DOHH2 (cell line): Measurements from ENCODE around the gene KPNA1.

Source experiments
- H3F3A ChIP-seq: fragments of 200-600 bp; sonication (generic), shearing (Covaris generic); 2 replicates; pipeline ENCODE4 v1.6.0; 2016; ENCODE audit warnings: antibody characterized with exemption, mild to moderate bottlenecking; ENCODE audit not compliant: control insufficient read depth, insufficient read depth
- H3K27ac ChIP-seq: fragments of 200-600 bp; sonication (generic); 2 replicates; pipeline ENCODE4 v1.5.1; 2014; ENCODE audit warnings: low read depth, mild to moderate bottlenecking, low read length, moderate library complexity
- H3K27me3 ChIP-seq: fragments of 200-600 bp; sonication (generic); 2 replicates; pipeline ENCODE4 v1.6.1; 2014; ENCODE audit warnings: mild to moderate bottlenecking, low read length, mixed read lengths; ENCODE audit not compliant: control insufficient read depth
- H3K36me3 ChIP-seq: fragments of 200-600 bp; sonication (generic); 2 replicates; pipeline ENCODE4 v1.6.1; 2014; ENCODE audit warnings: mild to moderate bottlenecking, low read length, moderate library complexity, mixed read lengths; ENCODE audit not compliant: control insufficient read depth
- H3K4me1 ChIP-seq: fragments of 200-600 bp; sonication (generic); 2 replicates; pipeline ENCODE4 v1.6.1; 2014; ENCODE audit warnings: mild to moderate bottlenecking, low read length, mixed read lengths; ENCODE audit not compliant: control insufficient read depth
- H3K4me2 ChIP-seq: fragments of 200-600 bp; sonication (generic); 2 replicates; pipeline ENCODE4 v1.6.0; 2014; ENCODE audit warnings: mild to moderate bottlenecking, low read length, moderate library complexity
- H3K4me3 ChIP-seq: fragments of 200-600 bp; sonication (generic); 2 replicates; pipeline ENCODE4 v1.5.1; 2014; ENCODE audit warnings: mild to moderate bottlenecking, low read length, mixed read lengths
- H3K79me2 ChIP-seq: fragments of 200-600 bp; sonication (generic); 2 replicates; pipeline ENCODE4 v1.6.1; 2014; ENCODE audit warnings: mild to moderate bottlenecking, low read length, mixed read lengths; ENCODE audit not compliant: control insufficient read depth
- H3K9me2 ChIP-seq: fragments of 200-600 bp; sonication (generic); replicated peaks from 2 replicates; pipeline ENCODE4 v1.6.1; 2014; ENCODE audit warnings: mild to moderate bottlenecking, low read length, mixed read lengths; ENCODE audit not compliant: control insufficient read depth
- H3K9me3 ChIP-seq: fragments of 200-600 bp; sonication (generic); 2 replicates; pipeline ENCODE4 v1.6.1; 2014; ENCODE audit warnings: antibody characterized with exemption, low read length, mixed read lengths; ENCODE audit not compliant: control insufficient read depth, insufficient read depth
- H4K20me1 ChIP-seq: fragments of 200-600 bp; sonication (generic); 2 replicates; pipeline ENCODE4 v1.6.0; 2014; ENCODE audit warnings: low read depth, mild to moderate bottlenecking, antibody characterized with exemption, low read length, moderate library complexity; ENCODE audit not compliant: control insufficient read depth, insufficient read depth
- EZH2phosphoT487 ChIP-seq: fragments of 200-600 bp; sonication (generic); IDR thresholded peaks from 2 replicates; pipeline ENCODE4 v1.6.1; 2017; ENCODE audit warnings: borderline replicate concordance, mild to moderate bottlenecking, antibody characterized with exemption, low read length, moderate library complexity, mixed read lengths
- TF ChIP-seq, protein P1 (sequence below): fragments of 200-600 bp; sonication (generic); IDR thresholded peaks from one replicate; pipeline ENCODE4 v1.5.1; 2014; ENCODE audit warnings: antibody characterized with exemption, mild to moderate bottlenecking, low read depth, low read length; ENCODE audit not compliant: poor library complexity, severe bottlenecking

The KPNA1 gene

DNA sequence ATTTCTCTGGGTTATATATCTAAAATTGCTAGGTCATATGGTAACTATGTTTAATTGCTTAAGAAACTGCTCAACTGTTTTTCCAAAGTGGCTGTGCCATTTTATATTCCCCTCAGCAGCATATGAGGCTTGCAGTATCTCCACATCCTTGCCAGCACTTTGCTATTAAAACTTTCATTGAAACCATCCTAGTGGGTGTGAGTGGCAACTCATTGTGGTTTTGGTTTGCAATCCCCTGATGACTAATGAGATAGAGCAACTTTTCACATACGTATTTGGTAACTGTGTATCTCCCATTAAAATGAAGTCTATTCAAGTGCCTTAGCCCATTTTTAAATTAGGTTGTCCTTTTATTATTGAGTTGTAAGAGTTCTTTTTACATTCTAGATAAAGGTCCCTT is 17.3 kb downstream of the KPNA1 start:
- Histone ChIP-seq H3K4me3 (no peak overlapping the region), H3K36me3 (peaks cover 47% of the 10 kb centered on the region), H3K79me2 (peaks cover 75% of the 10 kb centered on the region), H3F3A (no peaks in the 10 kb centered on the region; the same call in 1 of the 2 replicates), H3K4me1 (no peaks in the 10 kb centered on the region), H3K9me2 (no peaks in the 10 kb centered on the region), H3K27me3 (no peaks in the 10 kb centered on the region), H3K27ac (no peak overlapping the region), H4K20me1 (no peaks in the 10 kb centered on the region; the same call in none of the 2 replicates), H3K9me3 (no peaks in the 10 kb centered on the region), H3K4me2 (no peak overlapping the region)
- TF ChIP-seq, protein P1, sequence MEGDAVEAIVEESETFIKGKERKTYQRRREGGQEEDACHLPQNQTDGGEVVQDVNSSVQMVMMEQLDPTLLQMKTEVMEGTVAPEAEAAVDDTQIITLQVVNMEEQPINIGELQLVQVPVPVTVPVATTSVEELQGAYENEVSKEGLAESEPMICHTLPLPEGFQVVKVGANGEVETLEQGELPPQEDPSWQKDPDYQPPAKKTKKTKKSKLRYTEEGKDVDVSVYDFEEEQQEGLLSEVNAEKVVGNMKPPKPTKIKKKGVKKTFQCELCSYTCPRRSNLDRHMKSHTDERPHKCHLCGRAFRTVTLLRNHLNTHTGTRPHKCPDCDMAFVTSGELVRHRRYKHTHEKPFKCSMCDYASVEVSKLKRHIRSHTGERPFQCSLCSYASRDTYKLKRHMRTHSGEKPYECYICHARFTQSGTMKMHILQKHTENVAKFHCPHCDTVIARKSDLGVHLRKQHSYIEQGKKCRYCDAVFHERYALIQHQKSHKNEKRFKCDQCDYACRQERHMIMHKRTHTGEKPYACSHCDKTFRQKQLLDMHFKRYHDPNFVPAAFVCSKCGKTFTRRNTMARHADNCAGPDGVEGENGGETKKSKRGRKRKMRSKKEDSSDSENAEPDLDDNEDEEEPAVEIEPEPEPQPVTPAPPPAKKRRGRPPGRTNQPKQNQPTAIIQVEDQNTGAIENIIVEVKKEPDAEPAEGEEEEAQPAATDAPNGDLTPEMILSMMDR, result no peak
- TF ChIP-seq EZH2phosphoT487, result no peak

DNA sequence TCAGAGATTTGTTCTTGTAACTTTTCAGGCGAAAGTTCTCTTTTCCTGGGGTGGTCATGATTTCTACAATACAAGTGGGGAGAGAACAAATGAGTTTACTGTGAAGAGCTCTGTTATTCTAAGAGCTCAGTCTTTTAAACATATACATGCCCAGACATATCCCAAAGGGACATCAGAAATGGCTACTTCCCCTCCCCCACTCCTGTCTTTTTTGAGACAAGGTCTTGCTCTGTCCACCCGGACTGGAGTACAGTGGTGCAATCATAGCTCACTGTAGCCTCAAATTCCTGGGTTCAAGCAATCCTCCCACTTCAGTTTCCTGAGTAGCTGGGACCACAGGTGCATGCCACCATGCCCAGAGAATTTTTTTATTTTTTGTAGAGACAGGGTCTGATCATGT is 18.2 kb downstream of the KPNA1 start:
- no peaks in the 10 kb centered on the region; the same call in 1 of the 2 replicates for H3F3A ChIP-seq
- H3K36me3 ChIP-seq, result peaks cover 49% of the 10 kb centered on the region
- H3K4me2 ChIP-seq, result no peak overlapping the region
- no peaks in the 10 kb centered on the region; the same call in none of the 2 replicates for H4K20me1 ChIP-seq
- H3K4me1 ChIP-seq, result no peaks in the 10 kb centered on the region
- no peak overlapping the region for H3K4me3 ChIP-seq
- no peak overlapping the region for H3K27ac ChIP-seq
- no peaks in the 10 kb centered on the region for H3K9me3 ChIP-seq
- no peak for TF ChIP-seq EZH2phosphoT487
- TF ChIP-seq, protein P1, result no peak
- H3K27me3 ChIP-seq, result no peaks in the 10 kb centered on the region
- no peaks in the 10 kb centered on the region for H3K9me2 ChIP-seq
- H3K79me2 ChIP-seq, result peaks cover 66% of the 10 kb centered on the region

DNA sequence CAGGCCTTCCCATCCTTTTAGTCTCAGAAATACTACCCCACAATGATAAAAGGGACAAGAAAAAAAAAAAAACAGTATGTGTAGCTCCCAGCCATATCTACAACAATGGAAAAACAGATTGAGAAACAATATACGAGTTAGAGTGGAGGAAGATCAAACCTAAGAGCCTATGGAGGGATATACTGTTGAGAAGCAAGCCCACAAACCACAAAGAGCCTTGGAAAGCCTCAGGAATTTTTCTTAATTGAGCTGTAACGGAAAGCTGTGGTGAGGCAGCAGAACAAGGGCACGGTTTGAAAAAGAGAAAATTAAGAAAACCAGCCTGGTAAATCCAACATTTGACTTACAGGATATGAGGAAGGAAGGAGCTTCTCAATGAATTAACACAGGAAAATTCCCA is 21.4 kb downstream of the KPNA1 start:
- Histone ChIP-seq H3K36me3 (peaks cover 59% of the 10 kb centered on the region), H3K79me2 (peaks cover 50% of the 10 kb centered on the region)
- TF ChIP-seq EZH2phosphoT487, result no peak
- TF ChIP-seq, protein P1, result no peak

More for the DNA sequence above, 21.4 kb downstream of the KPNA1 start:
- no peak overlapping the region for H3K27ac ChIP-seq
- H3K9me3 ChIP-seq, result no peaks in the 10 kb centered on the region
- H3K4me2 ChIP-seq, result no peak overlapping the region
- H4K20me1 ChIP-seq, result peaks cover 6% of the 10 kb centered on the region
- no peaks in the 10 kb centered on the region; the same call in 1 of the 2 replicates for H3F3A ChIP-seq
- H3K27me3 ChIP-seq, result no peaks in the 10 kb centered on the region
- H3K9me2 ChIP-seq, result no peaks in the 10 kb centered on the region
- no peak overlapping the region for H3K4me3 ChIP-seq
- no peaks in the 10 kb centered on the region for H3K4me1 ChIP-seq
